HepG2 (cell line): Measurements from ENCODE around the gene ZBTB17. TPM values are rescaled to one million over a fixed set of nuclear protein-coding genes. Genes with fewer than 3 reads are reported as not detected.

Source experiments
- ATRX ChIP-seq: sonication (generic); formaldehyde crosslinking; IDR thresholded peaks from 2 replicates; pipeline ENCODE4 v1.4.0; 2020; ENCODE audit warnings: missing genetic modification reagents, borderline replicate concordance
- BRF2 ChIP-seq: sonication (generic); formaldehyde crosslinking; IDR thresholded peaks from 2 replicates; pipeline ENCODE4 v1.8.1; 2022; ENCODE audit warnings: mild to moderate bottlenecking, missing genetic modification reagents
- ERF ChIP-seq: IDR thresholded peaks from 2 replicates; pipeline ENCODE4 v1.6.1; 2018; ENCODE audit warnings: missing biosample characterization, missing genetic modification reagents
- EZH2 ChIP-seq: conservative IDR thresholded peaks from 2 replicates; pipeline ENCODE4 v1.6.1; 2012; ENCODE audit warnings: mild to moderate bottlenecking, low read depth, low read length, moderate library complexity
- GATAD2A ChIP-seq: IDR thresholded peaks from 2 replicates; pipeline ENCODE4 v1.6.1; 2016
- HMGXB4 ChIP-seq, 2 experiments: sonication (generic) in 1 of 2; formaldehyde crosslinking in 1 of 2; IDR thresholded peaks; 2 replicates each; pipeline versions ENCODE4 v1.4.0 to v1.6.1; 2018 to 2020; ENCODE audit warnings: missing genetic modification reagents in 2 of 2, borderline replicate concordance in 1 of 2, low read depth in 1 of 2, mild to moderate bottlenecking in 1 of 2, missing biosample characterization in 1 of 2
- IKZF4 ChIP-seq: sonication (generic); formaldehyde crosslinking; IDR thresholded peaks from 2 replicates; pipeline ENCODE4 v1.5.1; 2020; ENCODE audit warnings: borderline replicate concordance, mild to moderate bottlenecking, low read depth, missing genetic modification reagents; ENCODE audit errors: not compliant biosample characterization
- JDP2 ChIP-seq: sonication (generic); formaldehyde crosslinking; IDR thresholded peaks from 2 replicates; pipeline ENCODE4 v1.8.1; 2022; ENCODE audit warnings: missing genetic modification reagents, borderline replicate concordance
- KLF16 ChIP-seq, 2 experiments: sonication (generic) in 1 of 2; formaldehyde crosslinking in 1 of 2; IDR thresholded peaks; 2 replicates each; pipeline versions ENCODE4 v1.6.1 to v1.8.0; 2016 to 2023; ENCODE audit warnings: missing genetic modification reagents in 2 of 2, missing compliant biosample characterization in 1 of 2
- LCORL ChIP-seq, 2 experiments: fragments of 450-650 bp in 1 of 2; sonication (generic) in 1 of 2; formaldehyde crosslinking in 1 of 2; IDR thresholded peaks; 2 replicates each; pipeline versions ENCODE4 v1.5.0 to v1.6.1; 2017 to 2020; ENCODE audit warnings: antibody characterized with exemption in 1 of 2, missing genetic modification reagents in 1 of 2
- MEIS1 ChIP-seq: sonication (generic); formaldehyde crosslinking; IDR thresholded peaks from 2 replicates; pipeline ENCODE4 v1.9.0; 2021; ENCODE audit warnings: mild to moderate bottlenecking, missing genetic modification reagents, moderate library complexity, borderline replicate concordance
- NFIB ChIP-seq: sonication (generic); formaldehyde crosslinking; IDR thresholded peaks from 2 replicates; pipeline ENCODE4 v1.9.0; 2021; ENCODE audit warnings: missing genetic modification reagents, mild to moderate bottlenecking, borderline replicate concordance
- PATZ1 ChIP-seq: sonication (generic); formaldehyde crosslinking; IDR thresholded peaks from 2 replicates; pipeline ENCODE4 v1.4.0; 2020; ENCODE audit warnings: missing genetic modification reagents
- PHF8 ChIP-seq: sonication (generic); formaldehyde crosslinking; IDR thresholded peaks from 2 replicates; pipeline ENCODE4 v1.5.0; 2020; ENCODE audit warnings: missing genetic modification reagents
- SALL1 ChIP-seq: sonication (generic); formaldehyde crosslinking; IDR thresholded peaks from 2 replicates; pipeline ENCODE4 v1.8.0; 2022; ENCODE audit warnings: mild to moderate bottlenecking, missing genetic modification reagents
- STAT5B ChIP-seq: sonication (generic); formaldehyde crosslinking; IDR thresholded peaks from 2 replicates; pipeline ENCODE4 v1.4.0; 2020; ENCODE audit warnings: missing genetic modification reagents
- TBX3 ChIP-seq: fragments of 450-650 bp; IDR thresholded peaks from 2 replicates; pipeline ENCODE4 v1.6.1; 2017; ENCODE audit warnings: antibody characterized with exemption, mild to moderate bottlenecking, inconsistent platforms, borderline replicate concordance
- ZNF234 ChIP-seq: sonication (generic); formaldehyde crosslinking; conservative IDR thresholded peaks from 2 replicates; pipeline ENCODE4 v1.5.1; 2020; ENCODE audit warnings: mild to moderate bottlenecking, missing genetic modification reagents
- ZNF235 ChIP-seq: sonication (generic); formaldehyde crosslinking; IDR thresholded peaks from 2 replicates; pipeline ENCODE4 v1.8.1; 2023; ENCODE audit warnings: mild to moderate bottlenecking, missing genetic modification reagents, borderline replicate concordance
- ZNF614 ChIP-seq: IDR thresholded peaks from 2 replicates; pipeline ENCODE4 v1.6.1; 2018; ENCODE audit warnings: missing biosample characterization, missing genetic modification reagents, inconsistent platforms, borderline replicate concordance
- ZNF615 ChIP-seq: sonication (generic); formaldehyde crosslinking; IDR thresholded peaks from 2 replicates; pipeline ENCODE4 v1.5.0; 2020; ENCODE audit warnings: mild to moderate bottlenecking, missing genetic modification reagents, borderline replicate concordance
- polyA plus RNA-seq, 8 experiments: library from polyadenylated mRNA; depleted of rRNA in 3 of 8; stranded (reverse) in 7 of 8; unstranded in 1 of 8; fragments of >200 nt; fragmentation: Illumina TruSeq in 4 of 8; extraction: Trizol in 4 of 8; gene quantifications; 2 replicates each; pipeline versions ENCODE4 v1.2.1 to v1.2.3, GENCODE V29; 2011 to 2016; ENCODE audit warnings: low read depth in 4 of 8, missing spikeins in 1 of 8, mixed read lengths in 1 of 8; ENCODE audit not compliant: insufficient read depth in 1 of 8
- total RNA-seq, 5 experiments: library from RNA; depleted of rRNA; stranded (reverse); fragments of >200 nt; fragmentation: Illumina TruSeq; extraction: Trizol; gene quantifications; 2 replicates each; pipeline ENCODE4 v1.2.3, GENCODE V29; 2016; ENCODE audit warnings: low read depth in 1 of 5
- TF ChIP-seq, protein P1 (sequence below): IDR thresholded peaks from 2 replicates; pipeline ENCODE4 v1.6.1; 2018; ENCODE audit warnings: missing genetic modification reagents, mild to moderate bottlenecking, missing compliant biosample characterization
- TF ChIP-seq, protein P2 (sequence below): sonication (generic); formaldehyde crosslinking; IDR thresholded peaks from 2 replicates; pipeline ENCODE4 v1.4.0; 2020; ENCODE audit warnings: missing genetic modification reagents

Gene ZBTB17
- total and polyA plus RNA-seq, 2 of the 13 experiments (the other 11 are each of a cell fraction or from before 2014, with no cell fraction given) = 16.7 to 17.0 TPM

DNA sequence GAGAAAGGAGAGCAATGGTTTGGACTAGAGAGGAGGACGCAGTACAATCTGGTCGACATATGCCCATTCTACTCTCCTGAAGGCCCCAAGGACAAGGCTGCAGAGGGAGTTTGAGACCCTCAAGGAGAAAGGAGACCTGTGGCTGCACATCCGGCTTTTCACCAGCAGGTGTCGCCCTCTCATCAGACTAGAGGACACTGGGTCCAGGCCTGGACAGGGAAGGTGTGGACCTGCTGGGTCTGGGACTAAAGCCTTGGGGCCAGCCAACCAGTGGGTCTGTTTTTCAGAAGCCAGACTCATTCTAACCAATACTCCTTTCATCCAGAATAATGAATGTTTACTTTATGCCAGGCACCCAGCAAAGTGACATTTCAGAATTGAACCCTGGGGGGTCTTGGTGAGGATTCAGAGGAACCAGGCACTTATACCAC is 33.1 kb upstream of the ZBTB17 start (continued):
- TF ChIP-seq, protein P1, sequence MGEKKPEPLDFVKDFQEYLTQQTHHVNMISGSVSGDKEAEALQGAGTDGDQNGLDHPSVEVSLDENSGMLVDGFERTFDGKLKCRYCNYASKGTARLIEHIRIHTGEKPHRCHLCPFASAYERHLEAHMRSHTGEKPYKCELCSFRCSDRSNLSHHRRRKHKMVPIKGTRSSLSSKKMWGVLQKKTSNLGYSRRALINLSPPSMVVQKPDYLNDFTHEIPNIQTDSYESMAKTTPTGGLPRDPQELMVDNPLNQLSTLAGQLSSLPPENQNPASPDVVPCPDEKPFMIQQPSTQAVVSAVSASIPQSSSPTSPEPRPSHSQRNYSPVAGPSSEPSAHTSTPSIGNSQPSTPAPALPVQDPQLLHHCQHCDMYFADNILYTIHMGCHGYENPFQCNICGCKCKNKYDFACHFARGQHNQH (CRISPR knock-in tag) = peak; percentile 56; the same call in 1 of the 2 replicates
- peak; percentile 48 for TF ChIP-seq IKZF4 (CRISPR knock-in tag)
- no peak for TF ChIP-seq ATRX (CRISPR knock-in tag)
- TF ChIP-seq MEIS1 = no peak
- TF ChIP-seq JDP2 (CRISPR knock-in tag) = no peak
- no peak for TF ChIP-seq TBX3
- no peak for TF ChIP-seq ZNF234 (CRISPR knock-in tag)
- TF ChIP-seq HMGXB4 (CRISPR knock-in tag; IDR thresholded peaks at IDR 0.05; ENCODE audit: borderline replicate concordance in 1 of 2, low read depth in 1 of 2) = peak; percentile 45 to 56; a peak in 1 of 4 replicates
- TF ChIP-seq ZNF614 = 0 out of 2 replicates have a peak, but pooled peaks have one; percentile 42
- peak; percentile 40; the same call in 1 of the 2 replicates for TF ChIP-seq PATZ1 (CRISPR knock-in tag)
- no peak for TF ChIP-seq PHF8 (CRISPR knock-in tag)
- no peak for TF ChIP-seq ZNF615
- TF ChIP-seq BRF2 (CRISPR knock-in tag) = no peak
- peak; percentile 34; the same call in 1 of the 2 replicates for TF ChIP-seq GATAD2A (CRISPR knock-in tag)
- no peak for TF ChIP-seq LCORL (IDR thresholded peaks at IDR 0.05)
- TF ChIP-seq LCORL (CRISPR knock-in tag; IDR thresholded peaks at IDR 0.05) = no peak
- TF ChIP-seq NFIB (CRISPR knock-in tag) = no peak
- 0 out of 2 replicates have a peak, but pooled peaks have one; percentile 53 for TF ChIP-seq ERF (CRISPR knock-in tag)
- TF ChIP-seq STAT5B (CRISPR knock-in tag) = no peak
- TF ChIP-seq, protein P2, sequence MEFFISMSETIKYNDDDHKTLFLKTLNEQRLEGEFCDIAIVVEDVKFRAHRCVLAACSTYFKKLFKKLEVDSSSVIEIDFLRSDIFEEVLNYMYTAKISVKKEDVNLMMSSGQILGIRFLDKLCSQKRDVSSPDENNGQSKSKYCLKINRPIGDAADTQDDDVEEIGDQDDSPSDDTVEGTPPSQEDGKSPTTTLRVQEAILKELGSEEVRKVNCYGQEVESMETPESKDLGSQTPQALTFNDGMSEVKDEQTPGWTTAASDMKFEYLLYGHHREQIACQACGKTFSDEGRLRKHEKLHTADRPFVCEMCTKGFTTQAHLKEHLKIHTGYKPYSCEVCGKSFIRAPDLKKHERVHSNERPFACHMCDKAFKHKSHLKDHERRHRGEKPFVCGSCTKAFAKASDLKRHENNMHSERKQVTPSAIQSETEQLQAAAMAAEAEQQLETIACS (CRISPR knock-in tag) = no peak
- TF ChIP-seq SALL1 (CRISPR knock-in tag) = peak; percentile 53
- TF ChIP-seq KLF16 (CRISPR knock-in tag; IDR thresholded peaks at IDR 0.05) = 0 out of 4 replicates have a peak, but pooled peaks of 1 of the 2 experiments have one; percentile 49
- no peak for TF ChIP-seq EZH2
- no peak for TF ChIP-seq ZNF235 (CRISPR knock-in tag)
